HG02759 (cell line): Measurements from ENCODE around the gene SPINDOC.
A peak's percentile ranks its signal among the peaks of the same experiment; 100 is the strongest.
"Not testable (repeated sequence)": the region's sequence is repeated elsewhere in the genome, so short reads cannot be mapped to it uniquely, and the experiment has no call there.

Experiments used
- ATAC-seq: cut with Tn5 transposase; IDR thresholded peaks from one replicate; pipeline ENCODE4 v1.9.1; 2021; ENCODE audit warnings: mild to moderate bottlenecking, moderate library complexity; ENCODE audit not compliant: unreplicated experiment

SPINDOC gene

DNA sequence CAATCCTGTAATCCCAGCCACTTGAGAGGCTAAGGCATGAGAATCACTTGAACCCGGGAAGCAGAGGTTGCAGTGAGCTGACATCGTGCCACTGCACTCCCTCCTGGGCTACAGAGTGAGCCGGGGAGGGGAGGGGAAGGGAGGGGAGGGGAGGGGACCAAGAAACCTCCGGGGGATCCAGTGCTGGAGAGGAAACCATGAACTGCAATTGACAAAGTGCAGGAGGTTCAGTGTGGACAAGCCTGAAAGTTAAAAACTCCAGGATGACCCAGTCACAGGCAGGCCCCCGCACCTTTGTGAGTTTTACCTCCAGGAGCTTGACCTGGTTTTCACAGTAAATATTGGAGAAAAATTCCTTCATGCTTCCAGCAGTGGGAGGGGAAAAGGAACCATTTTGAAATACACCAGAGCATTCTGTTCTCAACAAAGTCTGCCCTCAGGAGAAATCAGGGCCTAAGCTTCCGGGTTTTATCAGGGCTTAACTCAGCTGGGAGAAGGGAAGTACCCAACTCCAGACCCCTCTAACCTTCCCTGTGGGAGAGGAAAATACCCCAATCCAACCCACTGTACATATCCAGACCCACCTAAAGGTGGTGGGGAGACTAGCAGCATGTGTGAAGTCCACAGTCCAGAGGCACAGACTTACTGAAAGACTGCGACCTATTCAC, 29.2 kb upstream of the SPINDOC start:
- ATAC-seq: no peak

DNA sequence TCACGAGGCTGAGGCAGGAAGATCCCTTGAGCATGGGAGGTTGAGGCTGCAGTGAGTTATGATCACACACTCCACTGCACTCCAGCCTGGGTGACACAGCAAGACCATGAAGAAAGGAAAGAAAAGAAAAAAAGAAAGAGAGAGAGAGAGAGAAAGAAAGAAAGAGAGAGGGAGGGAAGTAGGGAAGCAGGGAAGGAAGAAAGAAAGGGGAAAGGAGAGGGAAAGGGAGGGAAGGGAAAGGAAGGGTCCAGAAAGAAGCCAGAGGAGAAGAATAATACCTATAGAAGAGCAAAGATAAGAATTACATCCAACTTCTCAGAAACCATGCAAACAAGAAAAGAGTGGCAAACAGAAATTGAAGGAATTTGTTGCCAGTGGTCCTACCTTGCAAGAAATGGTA, 27.4 kb upstream of the SPINDOC start:
- no peak for ATAC-seq

DNA sequence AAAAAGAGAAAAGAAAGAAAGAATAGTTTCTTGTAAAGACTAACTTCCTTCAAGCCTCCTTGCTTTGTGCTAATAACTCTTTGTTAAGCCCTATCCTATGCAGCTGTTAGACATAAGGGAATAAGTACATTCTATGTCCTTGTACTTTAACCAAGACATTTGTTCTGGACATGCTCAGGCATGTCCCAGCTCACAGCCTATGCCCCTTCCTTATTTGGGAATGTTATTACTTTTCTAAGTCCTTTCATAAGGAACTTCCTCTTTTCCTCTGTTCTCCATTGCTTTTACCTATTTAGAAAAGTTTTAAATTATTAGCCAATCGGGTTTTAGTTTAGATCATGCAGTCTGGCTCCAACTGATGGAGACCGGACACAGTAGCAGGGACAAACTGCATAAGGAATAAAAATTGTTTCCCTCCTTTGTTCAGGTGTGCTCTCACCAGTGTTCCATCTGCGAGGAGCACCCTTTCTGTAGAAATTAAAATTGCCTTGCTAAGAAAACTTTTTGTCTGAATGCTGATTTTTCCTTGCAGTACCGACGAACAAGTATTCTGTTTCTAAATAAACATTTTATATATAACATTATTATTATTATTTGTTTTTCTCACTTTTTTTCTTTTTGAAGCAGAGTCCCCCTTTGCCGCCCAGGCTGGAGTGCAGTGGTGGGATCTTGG, 21.6 kb upstream of the SPINDOC start:
- no peak for ATAC-seq

DNA sequence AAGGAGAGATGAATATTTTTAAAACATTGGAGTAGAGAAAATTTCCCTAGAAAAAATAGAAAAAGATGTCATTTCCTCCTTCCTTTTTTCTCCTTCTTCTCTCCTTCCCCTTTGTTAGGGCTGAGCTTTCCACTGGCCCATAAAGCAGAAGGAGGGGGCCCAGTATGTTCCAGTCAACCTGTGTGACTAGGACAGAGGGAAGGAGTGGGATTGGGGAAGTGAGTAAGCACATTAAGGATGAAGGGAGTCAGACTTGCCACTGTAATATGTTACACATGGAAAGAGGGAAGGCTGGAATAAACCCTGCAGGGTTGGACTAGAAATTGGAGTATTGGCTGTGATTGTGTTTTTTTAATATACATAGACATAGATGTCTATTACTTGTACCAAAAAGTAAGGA, 20.1 kb upstream of the SPINDOC start:
- ATAC-seq: no peak

DNA sequence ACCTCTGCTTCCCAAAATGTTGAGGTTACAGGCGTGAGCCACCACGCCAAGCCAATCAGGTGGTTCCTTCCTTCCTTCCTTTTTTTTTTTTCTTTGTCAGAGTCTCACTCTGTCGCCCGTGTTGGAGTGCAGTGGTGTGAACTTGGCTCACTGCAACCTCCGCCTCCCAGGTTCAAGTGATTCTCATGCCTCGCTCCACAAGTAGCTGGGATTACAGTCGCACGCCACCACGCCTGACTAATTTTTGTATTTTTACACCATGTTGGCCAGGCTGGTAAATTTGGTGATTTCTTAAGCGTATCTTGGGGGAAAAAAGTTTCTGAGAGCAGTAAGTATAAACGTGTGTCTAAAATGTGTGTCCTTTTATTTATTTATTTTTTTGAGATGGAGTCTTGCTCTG, 18.2 kb upstream of the SPINDOC start:
- no peak for ATAC-seq

DNA sequence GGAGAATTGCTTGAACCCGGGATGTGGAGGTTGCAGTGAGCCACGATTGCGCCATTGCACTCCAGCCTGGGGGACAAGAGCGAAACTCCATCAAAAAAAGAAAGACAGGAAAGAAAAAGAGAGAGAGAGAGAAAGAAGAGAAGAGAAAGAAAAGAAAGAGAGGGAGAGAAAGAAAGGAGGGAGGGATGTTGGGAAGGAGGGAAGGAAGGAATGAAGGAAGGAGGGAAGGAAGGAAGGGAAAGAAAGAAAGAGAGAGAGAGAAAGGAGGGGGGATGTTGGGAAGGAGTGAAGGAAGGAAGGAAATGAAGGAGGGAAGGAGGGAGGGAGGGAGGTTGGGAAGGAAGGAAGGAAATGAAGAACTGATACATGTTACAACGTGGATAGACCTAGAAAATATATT, 12.3 kb upstream of the SPINDOC start:
- no peak for ATAC-seq

DNA sequence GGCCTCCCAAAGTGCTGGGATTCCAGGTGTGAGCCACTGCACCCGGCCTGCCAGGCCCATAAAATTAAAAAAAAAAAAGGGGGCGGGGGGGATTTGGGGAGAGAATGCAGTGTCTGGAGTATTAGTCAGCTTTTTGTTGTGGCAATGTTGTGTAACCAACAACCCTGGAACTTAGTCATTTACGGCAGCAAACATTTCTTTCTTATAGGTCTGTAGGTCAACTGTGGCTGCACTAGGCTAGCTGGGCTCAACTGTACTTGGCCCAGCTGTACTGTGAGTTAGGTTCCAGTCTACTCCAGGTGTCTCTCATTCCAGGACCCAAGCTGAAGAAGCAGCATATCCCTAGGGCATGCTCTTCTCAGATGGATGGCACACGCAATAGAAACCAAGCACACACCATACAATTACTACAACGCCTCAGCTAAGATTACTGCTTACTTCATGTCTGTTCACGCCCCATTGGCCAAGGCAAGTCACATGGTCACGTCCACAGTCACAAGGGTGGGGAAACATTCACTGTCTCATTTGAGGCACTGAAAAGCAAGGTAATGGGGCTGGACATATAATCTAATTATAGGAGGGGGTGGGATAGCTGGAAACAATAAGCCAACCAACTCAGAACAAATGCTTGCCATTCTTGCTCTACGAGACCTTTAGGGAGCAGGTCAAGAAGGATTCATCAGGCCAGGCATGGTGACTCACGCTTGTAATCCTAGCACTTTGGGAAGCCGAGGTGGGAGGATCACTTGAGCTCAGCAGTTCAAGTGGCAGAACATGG, 10.4 kb upstream of the SPINDOC start:
- ATAC-seq: no peak

DNA sequence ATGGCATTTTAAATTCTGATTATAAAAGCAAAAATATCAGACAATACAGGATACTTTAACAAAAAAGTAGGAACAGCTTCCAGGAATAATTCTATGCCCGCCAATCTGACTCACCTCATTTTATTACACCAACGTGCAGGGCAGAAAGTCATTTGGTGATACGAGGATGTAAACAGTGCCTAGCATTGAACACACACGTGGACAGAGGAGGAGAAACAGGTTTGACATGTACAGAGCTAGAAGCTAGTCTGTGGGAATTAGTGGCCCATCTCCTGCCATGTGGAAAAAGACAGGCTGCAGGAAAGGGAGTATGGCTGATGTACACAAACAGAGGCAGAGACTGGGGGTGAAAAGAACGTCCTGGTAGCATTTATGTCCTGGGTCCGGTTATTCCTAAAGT, 9.0 kb upstream of the SPINDOC start:
- ATAC-seq: no peak

DNA sequence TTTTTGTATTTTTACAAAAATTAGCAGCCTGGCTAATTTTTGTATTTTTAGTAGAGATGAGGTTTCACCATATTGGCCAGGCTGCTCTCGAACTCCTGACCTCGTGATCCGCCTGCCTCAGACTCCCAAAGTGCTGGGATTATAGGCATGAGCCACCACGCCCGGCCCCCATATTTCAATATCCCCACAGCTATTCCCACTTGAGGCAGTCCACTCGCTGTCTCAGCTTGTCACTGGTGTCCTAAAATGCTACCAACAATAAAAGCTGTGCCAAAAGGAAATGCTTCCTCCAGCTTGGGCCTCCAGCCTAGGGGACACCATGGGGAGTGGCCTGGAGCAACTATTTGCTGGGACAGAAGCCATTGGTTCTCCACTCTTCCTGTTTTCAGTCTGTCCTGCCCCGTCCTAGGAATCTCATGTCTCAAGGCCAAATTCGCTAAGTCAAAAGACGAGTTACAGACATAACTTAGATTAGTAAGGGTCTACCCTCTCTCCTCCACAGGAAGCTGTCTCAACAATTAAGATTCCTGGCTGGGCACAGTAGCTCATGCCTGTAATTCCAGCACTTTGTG, 7.3 kb upstream of the SPINDOC start:
- no peak for ATAC-seq

DNA sequence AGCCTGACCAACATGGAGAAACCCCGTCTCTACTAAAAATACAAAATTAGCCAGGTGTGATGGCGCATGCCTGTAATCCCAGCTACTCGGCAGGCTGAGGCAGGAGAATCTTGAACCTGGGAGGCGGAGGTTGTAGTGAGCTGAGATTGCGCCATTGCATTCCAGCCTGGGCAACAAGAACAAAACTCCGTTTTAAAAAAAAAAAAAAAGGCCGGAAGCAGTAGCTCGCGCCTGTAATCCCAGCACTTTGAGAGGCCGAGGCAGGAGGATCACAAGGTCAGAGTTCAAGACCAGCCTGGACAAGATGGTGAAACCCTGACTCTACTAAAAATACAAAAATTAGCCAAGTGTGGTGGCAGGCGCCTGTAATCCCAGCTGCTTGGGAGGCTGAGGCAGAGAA, 2.9 kb upstream of the SPINDOC start:
- not testable (repeated sequence) for ATAC-seq

DNA sequence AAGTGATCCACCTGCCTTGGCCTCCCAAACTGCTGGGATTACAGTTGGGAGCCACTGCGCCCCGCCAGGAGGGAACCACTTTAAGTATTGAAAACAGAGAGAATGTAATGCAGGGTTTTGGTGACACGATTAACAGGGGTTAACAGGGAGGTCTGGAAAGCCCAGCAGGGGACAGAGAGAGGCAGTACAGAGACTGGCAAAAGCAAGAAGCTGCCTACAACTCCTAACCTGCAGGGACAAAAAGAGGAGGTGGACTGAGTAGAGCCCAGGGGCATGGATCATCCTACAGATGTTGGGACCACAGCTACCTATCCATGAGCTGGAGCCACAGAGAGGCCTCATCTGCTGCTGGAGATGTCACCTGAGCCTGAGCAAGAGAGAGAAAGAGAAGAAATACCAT, 1.7 kb upstream of the SPINDOC start:
- ATAC-seq: no peak

DNA sequence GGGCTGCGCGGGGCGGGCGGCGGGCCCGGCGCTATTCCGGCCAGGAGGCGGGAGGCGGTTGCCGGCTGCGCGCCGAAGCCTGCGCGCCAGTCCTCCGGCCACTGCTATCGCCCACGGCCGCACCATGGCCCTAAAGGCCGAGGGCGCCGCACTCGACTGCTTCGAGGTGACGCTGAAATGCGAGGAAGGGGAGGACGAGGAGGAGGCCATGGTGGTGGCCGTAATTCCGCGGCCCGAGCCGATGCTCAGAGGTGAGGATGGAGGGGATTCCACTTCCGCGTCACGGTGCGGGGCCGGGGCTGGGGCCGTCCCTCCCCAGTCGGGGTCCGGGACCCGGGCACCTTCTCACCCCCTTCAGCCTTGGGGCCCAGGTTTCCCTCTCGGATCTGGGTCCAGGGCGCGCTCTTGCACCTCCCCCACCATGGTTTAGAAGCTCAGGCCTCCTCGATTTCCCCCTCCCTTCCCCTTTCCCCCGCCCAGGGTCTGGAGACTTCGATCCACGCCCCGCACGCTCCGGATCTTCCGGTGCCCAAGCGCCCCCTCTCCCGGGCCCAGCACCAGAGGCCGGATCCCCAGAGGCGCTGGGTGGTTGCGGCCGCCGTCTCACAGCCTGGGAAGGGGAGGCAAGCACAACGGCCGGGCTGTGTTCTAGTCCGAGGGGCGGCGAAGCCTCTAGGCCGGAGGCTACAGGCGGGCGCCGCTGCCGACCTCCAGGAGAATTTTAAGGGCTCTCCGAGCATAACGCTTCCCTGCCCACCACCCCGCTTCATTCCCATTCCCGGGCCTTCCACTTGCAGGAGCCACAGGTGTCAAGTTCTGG, 517 bp downstream of the SPINDOC start:
- ATAC-seq: peak; percentile 42

DNA sequence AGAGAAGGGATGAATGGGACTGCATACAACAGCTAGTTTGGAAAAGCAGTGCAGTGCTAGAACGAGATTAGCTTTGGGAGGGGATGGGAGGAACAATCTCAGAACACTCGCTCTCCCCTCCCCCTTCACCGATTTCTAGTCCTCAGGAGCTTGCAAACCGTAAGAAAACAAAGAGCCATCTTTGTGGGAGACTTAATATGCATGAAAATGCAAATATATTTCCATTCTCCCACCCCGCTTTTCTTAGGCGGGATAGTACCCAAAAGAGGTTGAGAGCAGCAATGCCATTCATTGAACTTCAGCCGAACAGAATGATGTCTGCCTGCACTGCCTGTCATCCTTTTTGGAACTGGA, 1.1 kb downstream of the SPINDOC start:
- no peak for ATAC-seq

DNA sequence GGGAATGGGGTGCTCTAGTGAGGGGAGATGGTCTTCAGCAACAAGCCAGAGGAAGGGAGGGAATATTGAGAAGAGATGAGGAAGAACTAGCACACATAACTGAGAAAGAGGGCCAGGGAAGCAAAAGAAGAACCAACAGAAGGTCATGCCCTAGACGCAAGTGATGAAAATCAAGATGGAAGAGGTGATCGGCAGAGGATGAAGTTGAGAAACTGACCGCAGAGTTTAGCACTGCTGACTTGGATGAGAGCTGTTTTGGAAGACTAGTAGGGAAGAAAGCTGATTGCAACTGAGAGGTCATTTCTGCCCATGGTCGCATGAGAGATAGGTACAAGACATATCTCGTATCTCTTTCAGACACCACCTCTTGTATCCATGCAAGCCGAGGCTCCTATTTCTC, 2.9 kb downstream of the SPINDOC start:
- ATAC-seq: no peak

DNA sequence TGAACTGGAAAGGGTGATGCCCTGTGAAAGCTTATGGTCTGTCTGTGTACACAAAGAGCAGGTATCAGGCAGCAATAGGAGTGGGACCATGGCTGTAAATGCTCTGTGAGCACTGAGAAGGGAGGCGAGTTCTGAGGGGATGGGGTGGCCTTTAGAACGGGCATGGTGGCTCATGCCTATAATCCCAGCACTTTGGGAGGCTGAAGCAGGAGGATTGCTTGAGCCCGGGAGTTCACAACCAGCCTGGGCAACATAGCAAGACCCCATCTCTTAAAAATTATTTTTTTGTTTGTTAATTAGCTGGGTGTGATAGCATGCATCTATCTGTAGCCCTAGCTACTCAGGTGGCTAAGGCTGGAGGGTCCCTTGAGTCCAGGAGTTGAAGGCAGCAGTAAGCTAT, 3.5 kb downstream of the SPINDOC start:
- ATAC-seq: no peak

DNA sequence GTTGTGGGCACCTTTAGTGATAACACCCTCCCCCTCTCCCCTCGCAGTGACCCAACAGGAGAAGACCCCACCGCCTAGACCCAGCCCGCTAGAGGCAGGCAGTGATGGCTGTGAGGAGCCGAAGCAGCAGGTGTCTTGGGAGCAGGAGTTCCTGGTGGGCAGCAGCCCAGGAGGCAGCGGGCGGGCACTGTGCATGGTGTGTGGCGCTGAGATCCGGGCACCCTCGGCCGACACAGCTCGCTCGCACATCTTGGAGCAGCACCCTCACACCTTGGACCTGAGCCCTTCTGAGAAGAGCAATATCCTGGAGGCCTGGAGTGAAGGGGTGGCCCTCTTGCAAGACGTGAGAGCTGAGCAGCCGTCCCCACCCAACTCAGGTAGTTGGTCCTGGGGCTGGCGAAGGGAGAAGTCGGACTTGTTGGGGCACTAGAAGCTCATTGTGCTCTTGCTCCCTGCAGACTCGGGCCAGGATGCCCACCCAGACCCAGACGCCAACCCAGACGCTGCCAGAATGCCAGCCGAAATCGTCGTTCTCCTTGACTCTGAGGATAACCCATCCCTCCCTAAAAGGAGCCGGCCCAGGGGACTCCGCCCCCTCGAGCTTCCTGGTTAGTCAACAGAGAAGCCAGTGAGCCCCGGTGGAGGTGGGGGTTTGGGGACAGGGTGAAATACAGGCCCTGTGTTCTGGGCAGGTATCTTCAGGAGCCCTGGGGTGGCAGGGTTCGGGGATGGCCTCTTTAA, 4.7 kb downstream of the SPINDOC start:
- ATAC-seq: no peak

DNA sequence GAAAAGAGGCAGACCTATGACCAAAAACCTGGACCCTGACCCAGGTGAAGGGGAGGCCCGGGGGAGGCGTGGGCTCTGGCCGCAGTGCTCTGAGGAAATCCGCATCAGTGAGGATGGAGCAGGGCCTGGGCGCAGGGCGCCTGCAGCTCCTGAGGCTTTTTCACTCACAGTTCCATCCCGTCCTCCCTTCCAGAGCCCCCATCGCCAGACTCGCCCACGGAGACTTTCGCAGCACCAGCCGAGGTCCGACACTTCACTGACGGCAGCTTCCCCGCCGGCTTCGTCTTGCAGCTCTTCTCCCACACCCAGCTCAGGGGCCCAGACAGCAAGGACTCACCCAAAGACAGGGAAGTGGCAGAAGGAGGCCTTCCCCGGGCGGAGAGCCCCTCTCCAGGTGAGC, 5.4 kb downstream of the SPINDOC start:
- ATAC-seq: no peak

DNA sequence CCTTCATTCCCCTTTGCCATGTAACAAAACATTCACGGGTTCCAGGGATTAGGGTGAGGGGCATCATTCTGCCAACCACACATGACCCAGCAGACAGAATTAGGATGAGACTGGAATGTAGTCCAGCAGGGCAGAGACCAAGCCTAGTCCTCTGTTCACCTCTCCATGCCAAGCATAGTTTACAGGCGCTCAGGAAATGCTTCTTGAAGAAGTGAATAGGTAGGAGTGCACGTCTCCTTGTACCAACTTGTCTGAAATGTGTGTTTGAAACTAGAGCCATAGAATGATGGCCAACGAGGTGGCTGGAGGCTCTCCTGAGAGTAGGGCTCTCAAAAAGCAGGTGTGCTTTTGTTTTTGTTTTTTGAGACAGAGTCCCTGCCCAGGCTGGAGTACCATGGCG, 8.2 kb downstream of the SPINDOC start:
- ATAC-seq: no peak

DNA sequence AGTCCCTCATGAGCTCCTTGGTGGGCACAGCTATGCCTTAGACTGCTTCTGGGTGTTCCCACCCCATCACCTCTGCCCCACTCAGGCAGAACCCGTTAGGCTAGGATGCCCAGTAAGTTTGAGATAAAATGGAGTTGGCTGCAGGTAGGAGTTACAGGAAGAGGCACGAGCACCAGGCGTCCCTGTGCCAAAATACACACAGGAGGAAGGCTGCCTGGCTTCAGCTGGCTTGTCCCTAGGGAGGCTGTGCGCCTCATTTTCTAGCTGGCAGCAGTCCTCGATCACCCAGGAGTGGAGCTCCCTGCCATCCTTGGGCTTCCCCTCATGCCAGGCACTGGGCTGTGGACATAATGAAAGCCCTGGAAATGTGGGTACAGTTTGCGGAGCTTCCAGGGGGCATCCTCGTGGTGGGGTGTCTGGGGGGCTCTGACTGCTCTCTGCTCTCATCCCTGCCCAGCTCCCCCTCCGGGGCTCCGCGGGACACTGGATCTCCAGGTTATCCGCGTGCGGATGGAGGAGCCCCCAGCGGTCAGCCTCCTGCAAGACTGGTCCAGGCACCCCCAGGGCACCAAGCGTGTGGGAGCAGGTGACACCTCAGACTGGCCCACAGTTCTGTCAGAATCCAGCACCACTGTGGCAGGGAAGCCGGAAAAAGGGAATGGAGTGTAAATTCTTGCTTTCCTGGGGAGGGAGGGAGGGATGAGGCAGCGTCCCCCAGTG, 13.4 kb downstream of the SPINDOC start:
- ATAC-seq: no peak
